WERI-Rb-1 (cell line): Measurements from ENCODE around the gene AAMP.
A peak's percentile ranks its signal among the peaks of the same experiment; 100 is the strongest.

ENCODE experiments used
- DNase-seq: peaks from one replicate; pipeline ENCODE4 v3.0.0-alpha.2; 2020
- H3K27ac ChIP-seq: fragments of 250-450 bp; sonication (Bioruptor Pico); 2 replicates; pipeline ENCODE4 v1.5.1; 2020; ENCODE audit warnings: mild to moderate bottlenecking, moderate library complexity
- H3K27me3 ChIP-seq: fragments of 250-450 bp; sonication (Bioruptor Pico); 2 replicates; pipeline ENCODE4 v1.5.1; 2021; ENCODE audit warnings: mild to moderate bottlenecking, low read depth, moderate library complexity; ENCODE audit not compliant: insufficient read depth, severe bottlenecking
- H3K36me3 ChIP-seq: fragments of 250-450 bp; sonication (Bioruptor Pico); 2 replicates; pipeline ENCODE4 v1.5.1; 2020; ENCODE audit warnings: mild to moderate bottlenecking, moderate library complexity
- H3K4me3 ChIP-seq: 2 replicates; pipeline ENCODE4 v1.5.1; 2011; ENCODE audit warnings: low read depth, mild to moderate bottlenecking, control low read depth, low read length
- H3K9me3 ChIP-seq: fragments of 250-450 bp; sonication (Bioruptor Pico); 2 replicates; pipeline ENCODE4 v1.5.1; 2021; ENCODE audit warnings: mild to moderate bottlenecking, moderate library complexity; ENCODE audit not compliant: severe bottlenecking
- TF ChIP-seq, protein P1 (sequence below): IDR thresholded peaks from 2 replicates; pipeline ENCODE4 v1.5.1; 2011; ENCODE audit warnings: low read depth, mild to moderate bottlenecking, control low read depth, inconsistent platforms, low read length

The AAMP gene

GRCh38 chr2:218260166-218260565, 9.8 kb downstream of the AAMP start:
- no peak for DNase-seq
- TF ChIP-seq, protein P1, sequence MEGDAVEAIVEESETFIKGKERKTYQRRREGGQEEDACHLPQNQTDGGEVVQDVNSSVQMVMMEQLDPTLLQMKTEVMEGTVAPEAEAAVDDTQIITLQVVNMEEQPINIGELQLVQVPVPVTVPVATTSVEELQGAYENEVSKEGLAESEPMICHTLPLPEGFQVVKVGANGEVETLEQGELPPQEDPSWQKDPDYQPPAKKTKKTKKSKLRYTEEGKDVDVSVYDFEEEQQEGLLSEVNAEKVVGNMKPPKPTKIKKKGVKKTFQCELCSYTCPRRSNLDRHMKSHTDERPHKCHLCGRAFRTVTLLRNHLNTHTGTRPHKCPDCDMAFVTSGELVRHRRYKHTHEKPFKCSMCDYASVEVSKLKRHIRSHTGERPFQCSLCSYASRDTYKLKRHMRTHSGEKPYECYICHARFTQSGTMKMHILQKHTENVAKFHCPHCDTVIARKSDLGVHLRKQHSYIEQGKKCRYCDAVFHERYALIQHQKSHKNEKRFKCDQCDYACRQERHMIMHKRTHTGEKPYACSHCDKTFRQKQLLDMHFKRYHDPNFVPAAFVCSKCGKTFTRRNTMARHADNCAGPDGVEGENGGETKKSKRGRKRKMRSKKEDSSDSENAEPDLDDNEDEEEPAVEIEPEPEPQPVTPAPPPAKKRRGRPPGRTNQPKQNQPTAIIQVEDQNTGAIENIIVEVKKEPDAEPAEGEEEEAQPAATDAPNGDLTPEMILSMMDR: no peak
- Histone ChIP-seq H3K4me3 (no peak overlapping the region), H3K36me3 (peaks cover 22% of the 10 kb centered on the region), H3K9me3 (no peaks in the 10 kb centered on the region), H3K27me3 (no peaks in the 10 kb centered on the region), H3K27ac (no peak overlapping the region)

DNA sequence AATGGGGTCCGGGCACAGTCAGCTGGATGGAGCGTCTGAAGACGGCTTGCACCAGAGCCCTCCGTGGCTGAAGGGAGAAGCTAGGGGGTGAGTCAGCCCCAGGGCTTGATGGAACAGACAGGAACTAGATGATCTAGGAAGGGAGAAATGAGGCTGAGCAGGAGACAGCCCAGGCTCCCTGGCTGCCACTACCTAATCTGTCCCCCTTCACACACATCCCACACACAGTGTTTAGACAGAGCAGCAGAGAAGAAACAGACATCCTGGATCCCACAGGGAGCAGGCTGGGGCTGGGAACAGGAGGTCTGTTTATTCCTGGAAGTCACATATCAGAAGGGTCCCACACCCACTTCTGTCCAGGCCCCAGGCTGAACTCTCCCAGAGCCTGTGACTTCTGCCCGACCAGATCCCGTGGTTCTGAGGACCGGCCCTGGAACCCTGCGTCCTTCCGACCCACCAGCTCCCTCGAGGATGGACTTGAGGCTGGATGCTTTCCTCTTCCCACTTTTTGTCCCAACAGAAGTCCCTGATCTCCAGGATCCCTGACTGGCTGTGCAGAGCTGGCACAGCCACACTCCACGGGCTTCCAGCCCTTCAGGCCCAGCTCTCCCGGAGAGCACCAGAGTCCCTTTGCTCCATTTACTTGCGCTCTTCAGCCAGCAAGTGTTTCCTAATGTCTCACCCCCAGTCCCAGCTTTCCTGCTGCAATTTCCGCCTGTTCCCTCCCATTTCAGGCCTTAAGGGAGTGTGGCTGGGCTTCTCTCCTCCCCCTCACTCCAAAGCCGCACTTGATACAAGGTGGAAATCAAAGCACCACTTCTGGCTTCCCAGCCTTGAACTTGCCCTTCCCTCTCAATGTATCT, 10.6 kb downstream of the AAMP start:
- TF ChIP-seq, protein P1: no peak
- peaks cover 16% of the 10 kb centered on the region for H3K36me3 ChIP-seq
- no peak overlapping the region for H3K27ac ChIP-seq
- no peaks in the 10 kb centered on the region for H3K27me3 ChIP-seq
- no peak overlapping the region for H3K4me3 ChIP-seq
- DNase-seq: no peak
- H3K9me3 ChIP-seq: no peaks in the 10 kb centered on the region

DNA sequence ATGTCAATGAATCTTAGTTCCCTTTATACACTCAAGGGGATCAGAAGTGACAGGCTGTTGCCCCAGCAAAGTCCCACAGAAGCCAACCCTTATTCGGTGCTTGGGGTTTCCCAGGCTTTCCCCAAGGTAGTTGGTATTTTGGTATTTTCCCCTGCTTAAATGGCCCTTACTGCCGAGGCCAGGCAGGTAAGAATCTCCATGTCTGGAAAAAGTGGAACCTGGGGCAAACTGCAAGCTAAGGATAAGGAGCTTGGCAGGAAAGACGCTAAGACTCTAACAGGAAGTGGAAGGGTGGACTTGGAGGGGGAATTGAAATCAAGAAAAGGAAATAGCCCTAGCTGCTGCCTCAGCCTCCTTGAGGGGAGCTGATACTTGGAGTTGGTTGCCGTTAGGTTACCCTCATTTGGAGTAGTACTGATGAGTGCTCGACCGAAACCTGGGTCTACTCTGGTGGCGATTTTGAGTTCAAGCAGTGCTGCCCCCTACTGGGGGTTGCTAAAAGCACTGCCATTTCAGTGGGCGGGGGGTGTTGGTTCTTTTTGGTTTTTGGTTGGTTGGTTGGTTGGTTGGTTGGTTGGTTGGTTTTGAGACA, 12.5 kb downstream of the AAMP start:
- TF ChIP-seq, protein P1: peak; percentile 73
- H3K27me3 ChIP-seq: no peaks in the 10 kb centered on the region
- no peak overlapping the region for H3K27ac ChIP-seq
- no peaks in the 10 kb centered on the region for H3K9me3 ChIP-seq
- no peak overlapping the region for H3K4me3 ChIP-seq
- H3K36me3 ChIP-seq: peaks cover 20% of the 10 kb centered on the region
- DNase-seq: peak; percentile 32

DNA sequence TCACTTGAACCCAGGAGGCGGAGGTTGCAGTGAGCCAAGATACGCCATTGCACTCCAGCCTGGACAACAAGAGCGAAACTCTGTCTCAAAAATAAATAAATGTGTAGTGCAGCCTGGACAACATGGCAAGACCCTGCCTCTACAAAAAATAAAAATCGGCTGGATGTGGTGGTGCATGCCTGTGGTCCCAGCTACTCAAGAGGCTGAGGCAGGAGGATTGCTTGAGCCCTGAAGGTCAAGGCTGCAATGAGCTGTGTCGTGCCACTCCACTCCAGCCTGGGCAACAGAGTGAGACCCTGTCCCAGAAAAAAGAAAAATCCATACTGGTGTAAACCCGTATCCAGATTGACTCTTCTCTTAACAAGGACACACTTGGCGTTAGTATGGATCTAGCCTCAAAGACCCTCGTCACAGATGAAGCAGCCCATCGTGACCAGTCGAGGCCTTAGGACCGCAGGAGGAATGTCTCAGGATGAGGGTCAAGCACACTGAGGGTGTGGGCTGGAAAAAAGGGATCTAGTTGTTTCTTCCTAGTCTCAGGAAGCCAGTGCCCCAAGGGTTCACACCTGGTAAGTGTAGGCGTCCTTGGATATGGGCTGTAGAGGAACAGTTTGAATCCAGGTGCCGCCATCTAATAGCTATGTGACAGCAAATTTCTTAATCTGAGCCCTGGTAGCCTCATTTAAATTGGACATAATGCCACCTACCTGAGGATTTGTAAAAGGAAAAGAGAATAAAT, 13.2 kb downstream of the AAMP start:
- Histone ChIP-seq H3K27ac (no peak overlapping the region), H3K36me3 (peaks cover 27% of the 10 kb centered on the region), H3K9me3 (no peaks in the 10 kb centered on the region), H3K27me3 (no peaks in the 10 kb centered on the region), H3K4me3 (no peak overlapping the region)
- TF ChIP-seq, protein P1: no peak
- DNase-seq: no peak

- no peaks in the 10 kb centered on the region for H3K27me3 ChIP-seq
- TF ChIP-seq, protein P1: no peak
- H3K9me3 ChIP-seq: no peaks in the 10 kb centered on the region
- H3K36me3 ChIP-seq: peaks cover 40% of the 10 kb centered on the region
- no peak overlapping the region for H3K4me3 ChIP-seq
- no peak overlapping the region for H3K27ac ChIP-seq
- DNase-seq: no peak
Measured at GRCh38 chr2:218255446-218255845, 14.5 kb downstream of the AAMP start.
